Measurements from ENCODE around the gene TUSC2.

The TUSC2 gene

DNA sequence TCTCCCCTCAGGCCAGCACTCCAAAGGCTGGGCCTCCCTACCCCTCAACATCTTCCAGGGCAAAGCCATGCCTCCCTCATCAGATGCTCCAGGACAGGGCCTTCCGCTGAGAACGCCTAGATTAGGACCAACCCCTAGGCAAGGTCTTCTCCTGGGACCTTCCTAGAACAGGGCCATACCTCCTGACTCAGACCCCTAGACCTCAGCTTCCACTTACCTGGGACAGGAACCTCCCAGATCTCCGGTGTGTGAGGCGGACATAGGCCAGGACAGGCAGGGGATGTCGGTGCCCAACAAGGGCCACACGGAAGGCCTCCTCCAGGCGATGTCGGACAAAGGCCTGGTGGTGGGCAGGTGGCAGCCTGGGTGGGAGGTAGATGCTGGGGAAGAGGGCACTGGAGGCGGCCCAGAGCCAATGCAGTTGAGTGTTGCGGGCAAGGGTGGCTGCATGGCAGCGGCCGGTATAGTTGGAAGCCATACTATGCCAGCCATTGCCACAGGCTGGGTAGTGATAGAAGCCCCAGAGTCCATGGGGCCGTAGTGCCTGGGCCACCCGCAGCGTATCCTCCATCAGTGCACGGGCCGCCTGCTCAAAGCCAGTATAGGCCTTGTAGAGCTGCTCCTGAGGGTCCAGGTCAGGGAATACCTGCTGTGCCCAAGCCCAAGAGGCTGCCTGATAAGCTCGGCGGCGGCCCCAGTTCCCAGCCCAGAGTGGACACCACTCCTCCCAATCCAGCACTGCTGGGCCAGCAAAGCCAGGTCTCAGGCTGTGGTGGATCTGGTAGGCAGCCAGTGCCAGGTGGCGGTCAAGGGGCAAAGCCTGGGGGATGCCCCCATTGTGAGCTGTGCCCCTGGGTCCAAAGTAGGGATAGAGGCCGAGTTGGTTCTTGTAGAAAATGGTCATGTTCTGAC lies 33.3 kb downstream of the TUSC2 start:
- DNase-seq (ENCODE audit: low read depth): no peak
- no peak overlapping the region for H3K4me3 ChIP-seq (ENCODE audit: low read length)
- TF ChIP-seq, protein P1, sequence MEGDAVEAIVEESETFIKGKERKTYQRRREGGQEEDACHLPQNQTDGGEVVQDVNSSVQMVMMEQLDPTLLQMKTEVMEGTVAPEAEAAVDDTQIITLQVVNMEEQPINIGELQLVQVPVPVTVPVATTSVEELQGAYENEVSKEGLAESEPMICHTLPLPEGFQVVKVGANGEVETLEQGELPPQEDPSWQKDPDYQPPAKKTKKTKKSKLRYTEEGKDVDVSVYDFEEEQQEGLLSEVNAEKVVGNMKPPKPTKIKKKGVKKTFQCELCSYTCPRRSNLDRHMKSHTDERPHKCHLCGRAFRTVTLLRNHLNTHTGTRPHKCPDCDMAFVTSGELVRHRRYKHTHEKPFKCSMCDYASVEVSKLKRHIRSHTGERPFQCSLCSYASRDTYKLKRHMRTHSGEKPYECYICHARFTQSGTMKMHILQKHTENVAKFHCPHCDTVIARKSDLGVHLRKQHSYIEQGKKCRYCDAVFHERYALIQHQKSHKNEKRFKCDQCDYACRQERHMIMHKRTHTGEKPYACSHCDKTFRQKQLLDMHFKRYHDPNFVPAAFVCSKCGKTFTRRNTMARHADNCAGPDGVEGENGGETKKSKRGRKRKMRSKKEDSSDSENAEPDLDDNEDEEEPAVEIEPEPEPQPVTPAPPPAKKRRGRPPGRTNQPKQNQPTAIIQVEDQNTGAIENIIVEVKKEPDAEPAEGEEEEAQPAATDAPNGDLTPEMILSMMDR (IDR thresholded peaks at IDR 0.05; ENCODE audit: insufficient read depth, low read depth, low read length, missing control alignments): no peak

DNA sequence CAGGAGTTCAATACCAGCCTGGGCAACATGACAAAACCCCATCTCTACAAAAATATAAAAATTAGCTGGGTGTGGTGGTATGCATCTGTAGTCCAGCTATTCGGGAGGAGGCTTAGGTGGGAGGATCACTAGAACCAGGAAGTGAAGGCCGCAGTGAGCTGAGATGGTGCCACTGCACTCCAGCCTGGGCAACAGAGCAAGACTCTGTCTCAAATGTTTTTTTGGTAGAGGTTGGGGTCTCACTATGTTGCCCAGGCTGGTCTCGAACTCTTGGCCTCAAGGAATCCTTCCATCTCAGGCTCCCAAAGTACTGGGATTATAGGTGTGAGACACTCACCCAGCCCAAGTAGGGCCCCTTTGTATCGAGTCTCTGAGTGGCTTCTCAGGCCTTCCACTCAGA lies 33.9 kb downstream of the TUSC2 start:
- DNase-seq (ENCODE audit: low read depth): no peak
- TF ChIP-seq, protein P1 (IDR thresholded peaks at IDR 0.05; ENCODE audit: insufficient read depth, low read depth, low read length, missing control alignments): no peak
- no peak overlapping the region for H3K4me3 ChIP-seq (ENCODE audit: low read length)

DNA sequence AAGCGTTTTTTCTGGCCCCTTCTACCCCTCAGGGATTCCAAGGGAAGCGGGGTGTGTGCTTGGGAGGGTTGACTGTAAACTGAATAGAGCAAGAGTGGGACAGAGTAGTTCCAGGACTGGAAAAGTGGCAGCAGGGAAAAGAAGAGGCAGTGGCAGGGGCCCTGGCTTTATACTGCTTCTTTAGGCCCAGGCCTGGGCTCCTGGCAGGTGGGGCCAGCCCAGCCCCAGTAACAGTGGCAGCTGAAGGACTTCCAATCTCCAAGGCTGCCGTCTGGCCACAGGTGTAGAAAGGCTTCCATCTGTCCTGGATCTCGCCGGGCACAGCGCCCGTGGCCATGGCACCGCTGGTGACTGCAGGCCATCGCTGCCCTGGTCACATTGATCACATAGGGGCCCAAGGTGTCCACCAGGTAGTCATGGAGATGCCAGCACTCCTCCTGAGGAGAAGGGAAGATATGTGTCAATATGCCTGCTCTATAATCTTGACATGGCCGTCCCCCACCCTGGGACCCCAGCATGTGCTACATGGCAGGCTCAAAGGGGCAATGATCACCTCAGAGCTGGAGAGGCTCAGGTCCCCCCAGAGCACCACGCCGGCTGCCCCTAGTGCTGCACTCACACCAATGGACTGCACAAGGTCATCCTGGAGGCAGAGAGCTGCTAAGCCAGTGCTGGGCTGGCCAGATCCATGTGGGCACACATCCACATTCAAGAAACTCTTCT lies 34.8 kb downstream of the TUSC2 start:
- TF ChIP-seq, protein P1 (IDR thresholded peaks at IDR 0.05; ENCODE audit: insufficient read depth, low read depth, low read length, missing control alignments): no peak
- DNase-seq (ENCODE audit: low read depth): no peak
- peak overlapping the region; percentile 96 for H3K4me3 ChIP-seq (ENCODE audit: low read length)

DNA sequence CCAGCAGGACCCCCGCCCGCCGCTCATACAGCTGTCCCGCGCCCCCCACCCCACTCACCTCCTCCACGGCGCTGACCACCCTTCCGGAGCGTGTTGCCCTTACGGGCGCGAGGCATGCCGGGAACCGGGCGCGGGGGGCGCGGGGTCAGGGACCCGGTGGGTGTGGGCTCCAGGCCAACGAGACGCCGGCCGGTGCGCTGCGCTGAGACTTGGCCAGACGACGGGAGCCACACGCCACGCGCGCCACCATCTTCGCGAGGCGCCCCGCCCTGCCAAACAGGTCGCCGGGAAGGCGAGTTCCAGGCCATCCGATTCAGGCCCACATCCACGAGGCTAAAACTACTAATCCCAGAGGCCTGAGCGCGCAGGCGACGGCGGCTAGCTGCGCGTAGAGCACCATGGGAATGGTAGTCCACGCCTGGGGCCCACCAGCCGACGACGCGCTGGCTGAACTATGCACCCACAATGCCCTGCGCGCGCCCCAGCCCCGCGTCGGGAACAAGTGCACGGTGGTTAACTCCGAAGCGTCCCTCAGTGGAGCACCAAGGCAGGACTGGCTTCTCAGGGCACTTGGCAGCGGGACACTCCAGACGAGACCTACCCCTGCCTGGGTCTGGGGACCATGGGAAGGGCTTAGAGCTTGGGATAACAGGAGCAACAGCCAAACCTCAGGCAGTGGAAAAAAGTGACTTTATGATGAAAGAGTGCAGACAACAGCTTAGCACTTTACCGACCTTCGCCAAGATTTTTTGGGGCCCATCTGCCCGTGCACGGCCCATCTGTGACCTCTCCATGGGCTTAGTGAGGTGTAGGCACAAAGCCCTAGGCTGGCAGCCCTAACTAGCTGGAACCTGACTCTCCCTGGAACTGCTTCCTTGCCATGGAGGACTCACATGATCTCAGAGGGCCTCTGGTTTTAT lies 35.6 kb downstream of the TUSC2 start, which contains the start of gene IFRD2:
TSS of gene IFRD2 (minus strand) at position 271 of the 920 bp plus-strand sequence. CDS start at position 116, 155 bp downstream.
- TF ChIP-seq, protein P1 (IDR thresholded peaks at IDR 0.05; ENCODE audit: insufficient read depth, low read depth, low read length, missing control alignments): no peak
- H3K4me3 ChIP-seq (ENCODE audit: low read length): peak within 1 kb of the TSS; percentile 96

DNA sequence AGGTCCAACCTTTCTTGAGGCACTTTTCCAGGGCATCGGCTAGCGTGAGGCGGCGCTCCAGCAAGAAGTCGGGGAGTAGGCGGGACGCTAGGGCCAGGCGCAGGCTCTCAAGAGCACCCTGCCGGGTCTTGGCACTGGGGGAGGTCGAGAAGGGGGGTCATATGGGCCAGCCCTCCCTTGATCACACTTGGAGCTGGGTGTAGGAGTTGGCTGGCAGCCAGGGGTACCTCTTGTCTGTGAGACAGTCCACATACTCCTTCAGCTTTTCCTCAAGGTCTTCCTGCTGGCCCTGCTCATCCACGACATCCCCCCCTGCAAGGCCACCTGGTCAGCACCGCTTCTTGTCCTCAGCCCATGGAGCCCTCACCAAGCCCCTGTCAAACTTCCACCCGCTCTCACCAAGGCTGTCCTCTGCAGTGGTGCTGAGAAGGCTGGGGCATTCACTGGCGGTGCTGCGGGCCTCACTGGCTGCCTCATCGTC lies 37.8 kb downstream of the TUSC2 start:
- DNase-seq (ENCODE audit: low read depth): no peak
- TF ChIP-seq, protein P1 (IDR thresholded peaks at IDR 0.05; ENCODE audit: insufficient read depth, low read depth, low read length, missing control alignments): no peak
- no peak overlapping the region for H3K4me3 ChIP-seq (ENCODE audit: low read length)

More for the DNA sequence above, 35.6 kb downstream of the TUSC2 start, which contains the start of gene IFRD2:
- peak; percentile 99 for DNase-seq (ENCODE audit: low read depth)

DNA sequence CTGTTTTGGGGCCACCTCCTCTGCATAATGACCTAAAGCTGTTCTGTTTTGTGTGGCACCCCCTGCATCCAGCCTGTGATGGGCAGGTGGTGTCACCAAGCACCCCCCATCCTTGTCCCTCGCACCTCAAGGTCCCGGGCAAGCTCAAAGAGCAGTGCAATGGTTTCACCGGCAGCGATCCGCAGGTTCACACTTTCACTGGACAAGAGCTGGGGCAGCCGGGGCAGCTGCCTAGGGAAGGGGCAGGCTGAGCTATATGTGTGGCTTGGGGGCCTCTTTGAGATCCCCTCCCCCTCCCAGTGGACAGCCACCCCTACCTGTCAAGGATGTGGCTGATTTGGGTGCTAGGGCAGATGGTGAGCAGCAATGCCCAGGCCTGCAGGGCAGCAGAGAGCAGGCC lies 38.9 kb downstream of the TUSC2 start:
- no peak overlapping the region for H3K4me3 ChIP-seq (ENCODE audit: low read length)
- no peak for DNase-seq (ENCODE audit: low read depth)
- TF ChIP-seq, protein P1 (IDR thresholded peaks at IDR 0.05; ENCODE audit: insufficient read depth, low read depth, low read length, missing control alignments): no peak
